K562 (cell line): ENCODE data around the gene CFAP410. TPM values are rescaled to one million over a fixed set of nuclear protein-coding genes. Genes with fewer than 3 reads are reported as not detected.

Source experiments
- ATAC-seq: fragments of 200-7000 bp; cut with Tn5 transposase; 3 replicates; pipeline ENCODE4 v1.9.1; 2020; ENCODE audit warnings: moderate library complexity
- BruUV-seq: library from RNA; stranded (reverse); fragments of 400-500 nt; replicated peaks from 2 replicates; lab custom pipeline; 2021; lab: Mats Ljungman, UMichigan
- CTCF ChIA-PET: fragments of 300-600 bp; formaldehyde crosslinking; extraction: SDS; loops from one replicate; lab custom pipeline; 2021; ENCODE audit warnings: low intra/inter-chr PET ratio; lab: Yijun Ruan, JAX
- POLR2A ChIA-PET: fragments of 300-600, 350-650 bp; sonication (Branson Sonifier 250); formaldehyde crosslinking; extraction: SDS; loops from one replicate; lab custom pipeline; 2021; ENCODE audit warnings: antibody characterized with exemption, inconsistent platforms; lab: Yijun Ruan, JAX
- DNase-seq, 4 experiments: peaks; one replicate each; pipeline versions ENCODE4 v3.0.0 to v3.0.0-alpha.2; 2011 to 2018; ENCODE audit warnings: low spot score in 3 of 4, mixed read lengths in 3 of 4; ENCODE audit errors: extremely low read depth in 1 of 4
- FAIRE-seq: peaks from 2 replicates; lab custom pipeline; 2011; peaks lifted over from hg19 to GRCh38; lab: Jason Lieb, UNC
- H2AFZ ChIP-seq: 2 replicates; pipeline ENCODE4 v1.6.0; 2011; ENCODE audit warnings: low read depth, low read length, control low read depth, inconsistent platforms
- H3K27ac ChIP-seq: fragments of 200-600 bp; 3 replicates; pipeline ENCODE4 v1.8.0; 2011; ENCODE audit warnings: low read depth, mild to moderate bottlenecking, control low read depth, inconsistent platforms, low read length, moderate library complexity, mixed read lengths; ENCODE audit errors: extremely low read depth
- H3K27me3 ChIP-seq, 2 experiments: fragments of 300-600 bp in 1 of 2; 2 replicates in 1 of 2; 3 replicates in 1 of 2; pipeline versions ENCODE4 v1.6.0 to v1.8.0; 2011; ENCODE audit warnings: inconsistent platforms in 2 of 2, low read length in 2 of 2, mild to moderate bottlenecking in 1 of 2, mixed read lengths in 1 of 2, moderate library complexity in 1 of 2; ENCODE audit not compliant: control insufficient read depth in 2 of 2, insufficient read depth in 2 of 2
- H3K36me3 ChIP-seq: fragments of 300-600 bp; 3 replicates; pipeline ENCODE4 v1.8.0; 2011; ENCODE audit warnings: mild to moderate bottlenecking, low read length, inconsistent platforms; ENCODE audit not compliant: control insufficient read depth, insufficient read depth
- H3K4me1 ChIP-seq, 2 experiments: fragments of 200-600 bp in 1 of 2; replicated peaks in 1 of 2; 2 replicates in 1 of 2; 3 replicates in 1 of 2; pipeline versions ENCODE4 v1.5.1 to v1.8.0; 2011; ENCODE audit warnings: inconsistent platforms in 2 of 2, low read length in 2 of 2, mild to moderate bottlenecking in 1 of 2, mixed read lengths in 1 of 2, moderate library complexity in 1 of 2; ENCODE audit not compliant: control insufficient read depth in 2 of 2, insufficient read depth in 2 of 2
- H3K4me2 ChIP-seq: 2 replicates; pipeline ENCODE4 v1.6.1; 2011; ENCODE audit warnings: low read length, control low read depth, inconsistent platforms, mixed read lengths; ENCODE audit not compliant: insufficient read depth
- H3K4me3 ChIP-seq: fragments of 200-600 bp; sonication (generic), shearing (Covaris generic); 2 replicates; pipeline ENCODE4 v1.5.1; 2016; ENCODE audit warnings: control low read depth, inconsistent platforms
- H3K79me2 ChIP-seq: fragments of 200-600 bp; 3 replicates; pipeline ENCODE4 v1.8.0; 2011; ENCODE audit warnings: low read length, inconsistent platforms; ENCODE audit not compliant: control insufficient read depth, insufficient read depth
- H3K9ac ChIP-seq, 2 experiments: 2 replicates each; pipeline versions ENCODE4 v1.6.0 to v1.6.1; 2011; ENCODE audit warnings: low read depth in 2 of 2, low read length in 2 of 2, control low read depth in 1 of 2, inconsistent platforms in 1 of 2, mild to moderate bottlenecking in 1 of 2, mixed read lengths in 1 of 2; ENCODE audit not compliant: insufficient read depth in 1 of 2
- H3K9me1 ChIP-seq: one replicate; pipeline ENCODE4 v1.6.0; 2011; ENCODE audit warnings: inconsistent platforms, mild to moderate bottlenecking, low read length, moderate library complexity; ENCODE audit not compliant: control insufficient read depth, insufficient read depth
- H3K9me3 ChIP-seq: replicated peaks from 2 replicates; pipeline ENCODE4 v1.5.1; 2011; ENCODE audit warnings: low read depth, low read length, inconsistent platforms; ENCODE audit not compliant: control insufficient read depth, insufficient read depth
- H4K20me1 ChIP-seq: replicated peaks from 2 replicates; pipeline ENCODE4 v1.6.1; 2011; ENCODE audit warnings: low read length, inconsistent platforms, mixed read lengths; ENCODE audit not compliant: control insufficient read depth, insufficient read depth
- NFIC ChIP-seq: fragments of 450-650 bp; IDR thresholded peaks from 2 replicates; pipeline ENCODE4 v1.6.1; 2017; ENCODE audit warnings: mild to moderate bottlenecking, inconsistent platforms
- POLR2G ChIP-seq: fragments of 200-400 bp; formaldehyde crosslinking; IDR thresholded peaks from 2 replicates; pipeline ENCODE4 v1.6.1; 2017; ENCODE audit warnings: low read depth, mild to moderate bottlenecking, antibody characterized with exemption, low read length, moderate library complexity
- PURB ChIP-seq: sonication (generic); formaldehyde crosslinking; IDR thresholded peaks from 2 replicates; pipeline ENCODE4 v1.9.0; 2021; ENCODE audit warnings: low read depth, mild to moderate bottlenecking, missing genetic modification reagents
- ZBTB33 ChIP-seq: sonication (generic); formaldehyde crosslinking; IDR thresholded peaks from 2 replicates; pipeline ENCODE4 v1.8.1; 2023; ENCODE audit warnings: mild to moderate bottlenecking, missing genetic modification reagents
- WGBS: fragments of 100-300 bp; shearing (Covaris generic); methylation state at CpG from one replicate; pipeline ENCODE4 v1.1.6; 2016; ENCODE audit warnings: low coverage, mixed read lengths; ENCODE audit not compliant: insufficient coverage; ENCODE audit errors: missing lambda C conversion rate; 5-methylcytosine and 5-hydroxymethylcytosine counted together
- in situ Hi-C: fragments of 300-500 bp; cut with MboI; formaldehyde crosslinking; loops from 4 replicates; pipeline ENCODE4 v1.15.0; 2018; ENCODE audit warnings: inconsistent platforms, mixed read lengths
- intact Hi-C: fragments of 100-400 bp; cut with micrococcal nuclease; formaldehyde crosslinking; loops from 2 replicates; pipeline ENCODE4 v1.14.2; 2022
- polyA plus RNA-seq, 8 experiments: library from polyadenylated mRNA; depleted of rRNA in 4 of 8; stranded (reverse) in 5 of 8; unstranded in 3 of 8; fragments of >200 nt; fragmentation: Nextera tagmentation in 2 of 8; fragmentation: Illumina TruSeq in 1 of 8; extraction: Ambion mirVana in 2 of 8; extraction: Trizol in 1 of 8; gene quantifications; 2 replicates each; pipeline versions ENCODE4 v1.2.1 to v1.2.3, GENCODE V29; 2011 to 2014; ENCODE audit warnings: inconsistent platforms in 1 of 8, missing spikeins in 1 of 8
- total RNA-seq, 7 experiments: library from RNA; depleted of rRNA in 6 of 7; stranded (reverse); fragments of >200 nt in 6 of 7; fragmentation: Illumina TruSeq in 2 of 7; extraction: Trizol in 2 of 7; gene quantifications; 2 replicates each; pipeline versions ENCODE4 v1.2.1 to v1.2.3, GENCODE V29; 2011 to 2021; ENCODE audit warnings: low replicate concordance in 1 of 7

Gene CFAP410
- total and polyA plus RNA-seq, 9 of the 15 experiments (the other 6 are each of a cell fraction or from before 2014, with no cell fraction given): 0.07 to 17.3 (median 2.3) TPM

DNA sequence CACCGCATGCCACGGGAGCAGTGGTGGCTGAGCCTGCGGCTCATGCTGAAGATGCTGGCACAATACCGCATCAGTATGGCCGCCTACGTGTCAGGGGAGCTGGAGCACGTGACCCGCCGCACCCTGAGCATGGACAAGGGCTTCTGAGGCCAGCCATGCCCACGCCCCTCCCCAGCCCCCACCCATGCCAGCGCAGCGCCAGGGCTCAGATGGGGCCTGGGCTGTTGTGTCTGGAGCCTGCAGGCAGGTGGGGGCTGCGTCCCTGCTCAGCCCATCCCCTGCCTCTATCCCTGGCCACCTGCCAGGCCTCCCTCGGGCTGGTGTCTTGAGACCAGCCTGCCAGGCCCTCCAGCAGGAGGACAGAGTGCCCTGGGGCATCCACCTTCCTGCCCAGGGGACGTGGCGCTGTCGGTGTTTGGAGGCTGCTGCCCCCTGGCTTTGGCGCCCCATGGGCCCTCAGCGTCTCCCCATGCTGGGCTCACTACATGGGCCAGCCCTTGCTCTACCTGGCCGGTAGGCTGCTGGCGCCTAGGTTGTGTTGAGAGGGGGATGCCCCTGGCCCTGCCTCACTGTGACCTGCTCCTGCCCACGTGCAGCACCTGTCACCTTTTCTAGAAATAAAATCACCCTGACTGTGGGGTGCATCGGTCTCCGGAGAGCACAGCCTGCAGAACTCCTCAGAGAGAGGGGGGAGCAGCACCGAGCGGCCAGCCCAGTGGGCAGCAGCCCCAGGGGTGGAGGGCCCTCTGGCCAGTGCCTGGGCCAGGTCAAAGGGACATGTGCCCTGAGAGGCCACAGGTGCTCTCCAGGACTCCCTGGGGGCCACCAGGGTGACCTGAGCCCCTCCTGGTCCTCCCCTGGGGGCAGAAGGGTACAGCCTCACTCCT, 12.2 kb downstream of the CFAP410 start:
- Histone ChIP-seq H3K79me2 (no peaks in the 10 kb centered on the region), H3K36me3 (peaks cover 49% of the 10 kb centered on the region; the same call in 1 of the 3 replicates), H3K27me3 (no peaks in the 10 kb centered on the region), H3K9me3 (no peaks in the 10 kb centered on the region), H3K27ac (no peak overlapping the region), H3K4me1 (peaks cover 0 to 48% of the 10 kb centered on the region in 2 experiments; a peak in 2 of 5 replicates), H3K9ac (no peak overlapping the region; a peak in 1 of 4 replicates), H3K4me3 (no peak overlapping the region), H3K4me2 (no peak overlapping the region), H3K9me1 (peaks cover 4% of the 10 kb centered on the region), H4K20me1 (peaks cover 15% of the 10 kb centered on the region), H2AFZ (no peak overlapping the region)
- TF ChIP-seq NFIC: peak; percentile 55
- peak; percentile 99 for TF ChIP-seq ZBTB33
- peak; percentile 48 for TF ChIP-seq POLR2G
- no peak for TF ChIP-seq PURB (CRISPR knock-in tag)
- POLR2A ChIA-PET: interaction anchor here (2.3 kb wide), 1 partner anchor 11 kb away, joined by 11 read pairs; the partner anchor contains the start of gene CFAP410
- ATAC-seq: no peak
- DNase-seq: no peak
- CTCF ChIA-PET: no interaction called here
- FAIRE-seq: no peak
- TSS peak; percentile 45 for BruUV-seq
- in situ Hi-C loops: no loop called here
- WGBS: 90% methylated on average over 17 of the region's 26 CpGs
- intact Hi-C loops: no loop called here
